ENCODE data around the gene DKKL1. TPM values are rescaled to one million over a fixed set of nuclear protein-coding genes. Genes with fewer than 3 reads are reported as not detected.

DKKL1 gene
- total RNA-seq, 8 experiments from 2014 or later: 0.38 to 5.2 (median 1.4) TPM; not detected in 2

DNA sequence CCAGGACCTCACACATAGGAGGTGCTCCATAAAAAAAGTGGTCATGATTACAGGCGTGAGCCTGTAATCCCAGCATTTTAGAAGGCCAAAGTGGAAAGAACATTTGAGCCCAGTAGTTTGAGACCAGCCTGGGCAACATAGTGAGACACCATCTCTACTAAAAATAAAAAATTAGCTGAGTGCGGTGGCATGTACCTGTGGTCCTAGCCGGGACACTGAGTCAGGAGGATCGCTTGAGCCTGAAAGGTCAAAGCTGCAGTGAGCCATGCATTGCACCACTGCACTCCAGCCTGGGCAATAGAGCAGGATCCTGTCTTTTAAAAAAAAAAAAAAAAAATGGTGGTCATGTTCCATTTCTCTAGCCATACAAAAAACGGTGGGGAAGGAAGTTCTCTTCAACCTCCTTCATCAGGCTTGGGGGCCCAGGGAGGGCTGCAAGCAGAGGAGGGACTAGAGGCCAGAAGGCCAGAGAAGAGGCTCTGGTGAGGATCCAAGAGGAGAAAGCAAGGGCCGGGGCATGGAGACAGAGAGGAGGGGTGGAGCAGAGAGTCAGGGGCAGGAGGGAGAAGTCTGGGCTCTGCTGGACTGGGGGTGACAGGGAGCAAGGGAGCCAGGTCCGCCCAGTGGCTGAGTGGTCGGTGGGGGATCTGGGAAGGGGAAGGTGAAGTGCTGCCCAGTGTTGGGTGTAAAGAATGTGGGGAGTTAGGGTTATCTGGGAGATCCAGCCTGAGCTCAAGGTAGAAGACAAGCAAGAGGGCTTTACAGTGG lies 33.2 kb downstream of the DKKL1 start:
- no peak for ATAC-seq (replicated peaks in 6 of 8)
- 7 to 91% (median 70%) methylated on average over 1 to 5 of the region's 8 CpGs; no CpG with 5 or more reads in 2 of the 10 experiments for WGBS, 10 experiments
- H3K4me1 ChIP-seq (replicated peaks in 1 of 2): peaks cover 8% of the 10 kb centered on the region in 2 donors
- H3K4me3 ChIP-seq: no peak overlapping the region
- in situ Hi-C loops (cut with MboI; ENCODE audit: low pct_unique_long_range_greater_than_20kb in 2 of 9, low sequenced_read_pairs in 9 of 9, unreplicated experiment in 9 of 9): loop anchor here in 3 of 9 experiments (10.0 to 25.0 kb wide), 2 partner anchors 48 to 140 kb away; partner anchors contain the start of genes SLC17A7 (in 2 of the 3) and RCN3 (in 1 of the 3)
- no peak overlapping the region for H3K27ac ChIP-seq

- 64 to 93% (median 90%) methylated on average over 2 to 3 of the region's 11 CpGs; no CpG with 5 or more reads in 5 of the 10 experiments for WGBS, 10 experiments
- Histone ChIP-seq H3K4me3 (no peak overlapping the region), H3K4me1 (replicated peaks in 1 of 2) (peaks cover 6 to 8% of the 10 kb centered on the region in 2 donors), H3K27ac (no peak overlapping the region)
- in situ Hi-C loops (cut with MboI; ENCODE audit: low pct_unique_long_range_greater_than_20kb in 2 of 9, low sequenced_read_pairs in 9 of 9, unreplicated experiment in 9 of 9): loop anchor here in 3 of 9 experiments (10.0 to 25.0 kb wide), 2 partner anchors 47 to 139 kb away; partner anchors contain the start of genes SLC17A7 (in 2 of the 3) and RCN3 (in 1 of the 3)
- no peak for ATAC-seq (replicated peaks in 6 of 8)
Measured at GRCh38 chr19:49398001-49398615, 34.4 kb downstream of the DKKL1 start.

- no peak overlapping the region for H3K27ac ChIP-seq
- H3K4me3 ChIP-seq: no peak overlapping the region
- WGBS, 10 experiments: 18 to 100% (median 63%) methylated on average over 1 to 5 of the region's 6 CpGs; no CpG with 5 or more reads in 2 of the 10 experiments
- peaks cover 5 to 12% of the 10 kb centered on the region in 2 donors for H3K4me1 ChIP-seq (replicated peaks in 1 of 2)
- no peak for ATAC-seq (replicated peaks in 6 of 8)
- in situ Hi-C loops (cut with MboI; ENCODE audit: low pct_unique_long_range_greater_than_20kb in 2 of 9, low sequenced_read_pairs in 9 of 9, unreplicated experiment in 9 of 9): loop anchor here in 3 of 9 experiments (10.0 to 25.0 kb wide), 2 partner anchors 46 to 138 kb away; partner anchors contain the start of genes SLC17A7 (in 2 of the 3) and RCN3 (in 1 of the 3)
Measured at GRCh38 chr19:49398931-49399330, 35.3 kb downstream of the DKKL1 start.

DNA sequence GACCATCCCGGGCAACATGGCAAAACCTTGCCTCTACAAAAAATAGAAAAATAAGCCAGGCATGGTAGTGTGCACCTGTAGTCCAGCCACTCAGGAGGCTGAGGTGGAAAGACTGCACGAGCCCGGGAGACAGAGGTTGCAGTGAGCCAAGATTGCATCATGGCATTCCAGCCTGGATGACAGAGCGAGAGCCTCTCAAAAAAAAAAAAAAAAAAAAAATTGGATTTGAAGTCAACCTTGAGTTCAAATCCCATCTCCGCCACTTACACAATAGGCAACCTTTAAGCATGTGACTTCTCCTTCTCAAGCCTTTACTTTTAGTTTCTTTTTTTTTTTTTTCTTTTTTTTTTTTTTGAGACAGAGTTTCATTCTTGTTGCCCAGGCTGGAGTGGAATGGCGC lies 36.4 kb downstream of the DKKL1 start:
- ATAC-seq (replicated peaks in 6 of 8): peak in 3 of 8 experiments; percentile 17 to 53 (median 29)
- H3K4me1 ChIP-seq (replicated peaks in 1 of 2): peaks cover 0 to 8% of the 10 kb centered on the region in 2 donors
- 33 to 100% (median 90%) methylated on average over 1 to 6 of the region's 6 CpGs for WGBS, 10 experiments
- H3K4me3 ChIP-seq: no peak overlapping the region
- in situ Hi-C loops (cut with MboI; ENCODE audit: low pct_unique_long_range_greater_than_20kb in 2 of 9, low sequenced_read_pairs in 9 of 9, unreplicated experiment in 9 of 9): no loop called here
- H3K27ac ChIP-seq: no peak overlapping the region

DNA sequence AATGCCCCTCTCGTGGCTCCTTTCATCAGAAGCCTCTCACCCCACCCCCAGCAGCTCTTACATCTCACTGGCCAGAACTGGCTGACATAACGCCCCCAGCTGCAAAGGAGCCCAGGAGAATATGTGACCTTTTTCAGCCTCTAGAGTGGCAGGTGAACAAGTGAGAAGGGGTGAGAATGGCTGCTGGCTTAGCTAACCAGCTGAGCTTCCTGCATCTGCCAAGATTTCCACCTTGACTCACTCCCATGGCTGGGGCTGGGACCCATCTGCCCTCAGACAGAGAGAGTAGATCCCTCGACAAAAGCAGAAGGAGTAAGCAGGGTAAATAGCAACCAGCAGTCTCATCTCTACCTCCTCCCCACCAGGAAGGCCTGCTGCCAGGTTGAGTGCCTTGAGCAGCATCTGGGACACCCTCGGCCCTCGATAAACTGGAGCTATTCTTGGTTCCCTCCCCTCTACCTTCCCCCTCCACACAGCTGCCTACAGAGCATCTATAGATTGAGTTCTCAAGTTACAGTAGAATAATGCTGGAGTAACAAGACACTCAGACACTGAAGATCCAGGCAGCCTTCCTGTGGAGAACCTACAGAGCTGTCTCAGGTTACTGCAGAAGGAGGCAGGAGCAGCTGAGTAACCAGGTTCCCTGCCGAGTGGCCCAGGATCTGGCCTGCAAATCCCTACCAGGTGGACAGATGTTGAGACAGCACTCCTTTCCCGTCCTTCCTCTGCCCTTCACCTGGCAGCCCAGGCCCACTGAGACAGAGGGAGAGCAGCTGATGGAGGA lies 39.9 kb downstream of the DKKL1 start:
- Histone ChIP-seq H3K4me3 (no peak overlapping the region), H3K4me1 (replicated peaks in 1 of 2) (peaks cover 0 to 8% of the 10 kb centered on the region in 2 donors), H3K27ac (no peak overlapping the region)
- in situ Hi-C loops (cut with MboI; ENCODE audit: low pct_unique_long_range_greater_than_20kb in 2 of 9, low sequenced_read_pairs in 9 of 9, unreplicated experiment in 9 of 9): no loop called here
- WGBS, 10 experiments: 10 to 57% (median 31%) methylated on average over 1 to 4 of the region's 7 CpGs; no CpG with 5 or more reads in 3 of the 10 experiments
- ATAC-seq (replicated peaks in 6 of 8): peak in 7 of 8 experiments; percentile 7 to 83 (median 24)

GRCh38 chr19:49407079-49407478 lies 43.4 kb downstream of the DKKL1 start:
- no peak overlapping the region for H3K27ac ChIP-seq

DNA sequence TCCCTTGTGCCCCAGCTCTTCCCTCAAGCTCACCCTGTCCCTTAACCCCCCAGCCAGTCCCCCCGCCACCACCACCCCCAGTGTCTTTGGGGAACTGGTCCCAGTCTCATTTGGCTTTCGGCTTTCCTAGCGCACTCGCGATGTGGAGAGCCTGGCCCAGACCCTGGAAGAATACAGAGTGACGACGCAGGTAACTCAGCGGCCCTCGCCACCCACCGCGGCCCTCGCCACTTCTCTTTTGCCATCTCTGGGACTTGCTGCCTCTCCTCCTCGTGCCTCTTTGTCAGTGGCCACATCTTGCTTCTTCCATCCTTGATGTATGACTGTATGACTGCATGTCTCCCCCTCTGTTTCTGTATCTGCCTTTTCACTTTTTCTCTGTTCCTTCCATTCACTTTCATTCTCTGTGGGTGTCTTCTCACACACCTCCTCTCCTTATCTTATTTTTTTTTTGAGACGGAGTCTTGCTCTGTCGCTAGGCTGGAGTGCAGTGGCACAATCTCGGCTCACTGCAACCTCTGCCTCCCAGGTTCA lies 43.9 kb downstream of the DKKL1 start:
- 40 to 88% (median 78%) methylated on average over 1 to 7 of the region's 16 CpGs; no CpG with 5 or more reads in 1 of the 10 experiments for WGBS, 10 experiments
- in situ Hi-C loops (cut with MboI; ENCODE audit: low pct_unique_long_range_greater_than_20kb in 2 of 9, low sequenced_read_pairs in 9 of 9, unreplicated experiment in 9 of 9): no loop called here
- no peak overlapping the region for H3K27ac ChIP-seq
- peaks cover 0 to 8% of the 10 kb centered on the region in 2 donors for H3K4me1 ChIP-seq (replicated peaks in 1 of 2)
- no peak for ATAC-seq (replicated peaks in 6 of 8)
- no peak overlapping the region for H3K4me3 ChIP-seq

More at GRCh38 chr19:49407079-49407478, 43.4 kb downstream of the DKKL1 start:
- Histone ChIP-seq H3K4me3 (no peak overlapping the region), H3K4me1 (replicated peaks in 1 of 2) (peaks cover 0 to 8% of the 10 kb centered on the region in 2 donors)
- in situ Hi-C loops (cut with MboI; ENCODE audit: low pct_unique_long_range_greater_than_20kb in 2 of 9, low sequenced_read_pairs in 9 of 9, unreplicated experiment in 9 of 9): no loop called here
- ATAC-seq (replicated peaks in 6 of 8): no peak
- 100% methylated on average over 1 of the region's 7 CpGs; no CpG with 5 or more reads in 9 of the 10 experiments for WGBS, 10 experiments

- H3K4me3 ChIP-seq: no peak overlapping the region
- H3K4me1 ChIP-seq (replicated peaks in 1 of 2): peaks cover 3 to 9% of the 10 kb centered on the region in 2 donors
- no peak for ATAC-seq (replicated peaks in 6 of 8)
- in situ Hi-C loops (cut with MboI; ENCODE audit: low pct_unique_long_range_greater_than_20kb in 2 of 9, low sequenced_read_pairs in 9 of 9, unreplicated experiment in 9 of 9): no loop called here
- WGBS, 10 experiments: 50 to 90% (median 73%) methylated on average over 2 to 4 of the region's 8 CpGs; no CpG with 5 or more reads in 5 of the 10 experiments
- H3K27ac ChIP-seq: no peak overlapping the region
Measured at GRCh38 chr19:49408816-49409440, 45.3 kb downstream of the DKKL1 start.

GRCh38 chr19:49409441-49410029 lies 45.9 kb downstream of the DKKL1 start:
- Histone ChIP-seq H3K27ac (no peak overlapping the region), H3K4me3 (no peak overlapping the region), H3K4me1 (replicated peaks in 1 of 2) (peaks cover 3 to 9% of the 10 kb centered on the region in 2 donors)
- no peak for ATAC-seq (replicated peaks in 6 of 8)
- in situ Hi-C loops (cut with MboI; ENCODE audit: low pct_unique_long_range_greater_than_20kb in 2 of 9, low sequenced_read_pairs in 9 of 9, unreplicated experiment in 9 of 9): no loop called here
- 0 to 92% (median 83%) methylated on average over 1 to 5 of the region's 5 CpGs; no CpG with 5 or more reads in 4 of the 10 experiments for WGBS, 10 experiments

DNA sequence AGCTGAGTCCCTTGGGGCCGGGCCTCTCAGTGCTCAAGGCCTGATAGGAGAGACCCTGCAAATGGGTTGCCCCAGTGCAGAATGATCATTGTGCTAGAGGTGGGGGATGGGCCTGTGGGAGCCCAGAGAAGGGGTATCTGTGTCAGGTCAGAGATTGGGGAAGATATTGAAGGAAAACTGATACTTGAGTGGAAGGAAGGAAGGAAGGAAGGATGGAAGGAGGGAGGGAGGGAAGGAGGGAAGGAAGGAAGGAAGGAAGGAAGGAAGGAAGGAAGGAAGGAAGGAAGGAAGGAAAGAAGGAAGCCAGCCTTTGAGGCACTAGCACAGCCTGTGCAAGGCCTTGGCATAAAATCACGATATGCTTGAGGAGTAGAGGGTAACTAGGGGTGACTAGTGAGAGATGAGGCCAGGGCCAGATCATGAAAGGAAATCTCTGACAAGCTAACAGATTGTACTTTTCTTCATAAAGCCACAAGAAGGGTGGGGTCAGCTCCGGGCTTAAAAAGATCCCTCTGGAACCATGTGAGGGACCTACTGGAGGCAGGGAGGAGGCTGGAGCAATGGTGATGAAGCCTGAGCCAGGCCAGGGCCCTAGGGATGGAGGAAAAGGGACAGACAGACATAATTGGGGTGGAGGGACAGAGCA lies 48.1 kb downstream of the DKKL1 start:
- no peak overlapping the region for H3K4me3 ChIP-seq
- no peak overlapping the region for H3K27ac ChIP-seq
- WGBS, 10 experiments: 100% methylated on average over 1 of the region's 3 CpGs; no CpG with 5 or more reads in 9 of the 10 experiments
- ATAC-seq (replicated peaks in 6 of 8): peak in 1 of 8 experiments; percentile 15
- peaks cover 11 to 21% of the 10 kb centered on the region in 2 donors for H3K4me1 ChIP-seq (replicated peaks in 1 of 2)
- in situ Hi-C loops (cut with MboI; ENCODE audit: low pct_unique_long_range_greater_than_20kb in 2 of 9, low sequenced_read_pairs in 9 of 9, unreplicated experiment in 9 of 9): no loop called here

GRCh38 chr19:49413348-49413747 lies 49.7 kb downstream of the DKKL1 start:
- H3K4me1 ChIP-seq (replicated peaks in 1 of 2): peaks cover 11 to 21% of the 10 kb centered on the region in 2 donors
- H3K27ac ChIP-seq: peak overlapping the region in 1 of 2 donors; percentile 51
- peak in 5 of 8 experiments; percentile 26 to 79 (median 45) for ATAC-seq (replicated peaks in 6 of 8)
- no peak overlapping the region for H3K4me3 ChIP-seq
- in situ Hi-C loops (cut with MboI; ENCODE audit: low pct_unique_long_range_greater_than_20kb in 2 of 9, low sequenced_read_pairs in 9 of 9, unreplicated experiment in 9 of 9): no loop called here
- 0 to 100% (median 54%) methylated on average over 1 to 4 of the region's 9 CpGs; no CpG with 5 or more reads in 4 of the 10 experiments for WGBS, 10 experiments
